Transverse colon (tissue), 4 donors: ENCODE data around the gene CHERP. TPM values are rescaled to one million over a fixed set of nuclear protein-coding genes. Genes with fewer than 3 reads are reported as not detected.

ENCODE experiments used
- DNase-seq: peaks from one replicate; pipeline ENCODE4 v3.0.0-alpha.2; 2019
- H3K27ac ChIP-seq, 4 donors: fragments of 200-600 bp; sonication (generic); 2 replicates each; pipeline ENCODE4 v1.5.1; 2016 to 2018; ENCODE audit warnings: inconsistent platforms in 4 of 4
- H3K27me3 ChIP-seq: fragments of 200-600 bp; sonication (generic); 2 replicates; pipeline ENCODE4 v1.5.1; 2017; ENCODE audit warnings: inconsistent platforms
- H3K36me3 ChIP-seq, 4 donors: fragments of 200-600 bp; sonication (generic); 2 replicates each; pipeline ENCODE4 v1.5.1; 2017 to 2019; ENCODE audit warnings: inconsistent platforms in 4 of 4
- H3K4me1 ChIP-seq, 4 donors: fragments of 200-600 bp; sonication (generic); 2 replicates each; pipeline ENCODE4 v1.5.1; 2017 to 2020; ENCODE audit warnings: inconsistent platforms in 4 of 4
- H3K4me3 ChIP-seq, 4 donors: fragments of 200-600 bp; sonication (generic); 1 replicate in 1 of 4; 2 replicates in 3 of 4; pipeline versions ENCODE4 v1.5.1 to v1.6.1; 2017 to 2019; ENCODE audit warnings: inconsistent platforms in 4 of 4
- H3K9me3 ChIP-seq, 2 donors: fragments of 200-600 bp; sonication (generic); 2 replicates each; pipeline ENCODE4 v1.5.1; 2017 to 2019; ENCODE audit warnings: inconsistent platforms in 2 of 2
- EP300 ChIP-seq: sonication (generic); formaldehyde crosslinking; IDR thresholded peaks from one replicate; pipeline ENCODE4 v1.6.1; 2017; ENCODE audit warnings: antibody characterized with exemption, low read depth
- POLR2A ChIP-seq: fragments of 450-650 bp; IDR thresholded peaks from one replicate; pipeline ENCODE4 v1.6.1; 2016; ENCODE audit warnings: antibody characterized with exemption, mild to moderate bottlenecking, moderate library complexity
- POLR2AphosphoS5 ChIP-seq, 3 donors: sonication (generic); formaldehyde crosslinking; IDR thresholded peaks; one replicate each; pipeline ENCODE4 v1.6.1; 2016; ENCODE audit warnings: antibody characterized with exemption in 3 of 3
- WGBS, 2 donors: methylation state at CpG; one replicate each; pipeline ENCODE4 v1.1.5; 2018; ENCODE audit warnings: low coverage in 1 of 2; 5-methylcytosine and 5-hydroxymethylcytosine counted together
- in situ Hi-C, 4 donors: fragments of 200-750 bp; cut with MboI; loops; one replicate each; pipeline versions ENCODE4 v1.15.0 to v1.15.1; 2017; ENCODE audit warnings: low sequenced_read_pairs in 3 of 4, low pct_ligation_motif_present in 1 of 4, low pct_unique_long_range_greater_than_20kb in 1 of 4
- intact Hi-C: fragments of 100-400 bp; cut with DNase I; formaldehyde crosslinking; loops from one replicate; pipeline ENCODE4 v1.15.1; 2023; ENCODE audit warnings: low total_unique reads
- total RNA-seq, 4 donors: library from RNA; depleted of rRNA; stranded (reverse); fragments of >200 nt; gene quantifications; one replicate each; pipeline ENCODE4 v1.1.0, GENCODE V29; 2016
- TF ChIP-seq, protein P1 (sequence below), 5 experiments: fragments of 200-600 bp in 3 of 5; fragments of 450-650 bp in 2 of 5; sonication (generic) in 3 of 5; IDR thresholded peaks; 1 replicate in 2 of 5; 2 replicates in 3 of 5; pipeline ENCODE4 v1.5.1; 2016 to 2017; ENCODE audit warnings: antibody characterized with exemption in 5 of 5, inconsistent platforms in 3 of 5, mild to moderate bottlenecking in 2 of 5, moderate library complexity in 1 of 5

The CHERP gene
- total RNA-seq, 4 donors from 2014 or later, result 14.4 to 54.7 (median 28.9) TPM

GRCh38 chr19:16527971-16528521 is 14.2 kb downstream of the CHERP start:
- Histone ChIP-seq H3K4me1 (no peaks in the 10 kb centered on the region), H3K27me3 (no peaks in the 10 kb centered on the region), H3K9me3 (no peaks in the 10 kb centered on the region), H3K36me3 (peaks cover 0 to 94% (median 49%) of the 10 kb centered on the region in 4 donors), H3K4me3 (no peak overlapping the region), H3K27ac (no peak overlapping the region)
- no peak for TF ChIP-seq POLR2A
- TF ChIP-seq, protein P1, sequence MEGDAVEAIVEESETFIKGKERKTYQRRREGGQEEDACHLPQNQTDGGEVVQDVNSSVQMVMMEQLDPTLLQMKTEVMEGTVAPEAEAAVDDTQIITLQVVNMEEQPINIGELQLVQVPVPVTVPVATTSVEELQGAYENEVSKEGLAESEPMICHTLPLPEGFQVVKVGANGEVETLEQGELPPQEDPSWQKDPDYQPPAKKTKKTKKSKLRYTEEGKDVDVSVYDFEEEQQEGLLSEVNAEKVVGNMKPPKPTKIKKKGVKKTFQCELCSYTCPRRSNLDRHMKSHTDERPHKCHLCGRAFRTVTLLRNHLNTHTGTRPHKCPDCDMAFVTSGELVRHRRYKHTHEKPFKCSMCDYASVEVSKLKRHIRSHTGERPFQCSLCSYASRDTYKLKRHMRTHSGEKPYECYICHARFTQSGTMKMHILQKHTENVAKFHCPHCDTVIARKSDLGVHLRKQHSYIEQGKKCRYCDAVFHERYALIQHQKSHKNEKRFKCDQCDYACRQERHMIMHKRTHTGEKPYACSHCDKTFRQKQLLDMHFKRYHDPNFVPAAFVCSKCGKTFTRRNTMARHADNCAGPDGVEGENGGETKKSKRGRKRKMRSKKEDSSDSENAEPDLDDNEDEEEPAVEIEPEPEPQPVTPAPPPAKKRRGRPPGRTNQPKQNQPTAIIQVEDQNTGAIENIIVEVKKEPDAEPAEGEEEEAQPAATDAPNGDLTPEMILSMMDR (IDR thresholded peaks at IDR 0.05), result peak in 1 of 5 experiments; percentile 15
- in situ Hi-C loops (no loop called here), intact Hi-C loops (no loop called here)
- WGBS, 2 donors, result 83 to 100% methylated on average over 2 to 12 of the region's 12 CpGs
- DNase-seq, result no peak

- in situ Hi-C loops, result no loop called here
- Histone ChIP-seq H3K36me3 (peaks cover 0 to 94% (median 49%) of the 10 kb centered on the region in 4 donors), H3K27ac (no peak overlapping the region), H3K4me1 (no peaks in the 10 kb centered on the region), H3K9me3 (no peaks in the 10 kb centered on the region), H3K4me3 (no peak overlapping the region), H3K27me3 (no peaks in the 10 kb centered on the region)
- 83% methylated on average over 13 of the region's 14 CpGs; no CpG with 5 or more reads in 1 of the 2 donors for WGBS, 2 donors
- TF ChIP-seq, protein P1 (IDR thresholded peaks at IDR 0.05), result no peak
- no peak for TF ChIP-seq EP300
- TF ChIP-seq POLR2AphosphoS5 (IDR thresholded peaks at IDR 0.05), result no peak
- TF ChIP-seq POLR2A, result no peak
- intact Hi-C loops, result no loop called here
- no peak for DNase-seq
These were observed 14.8 kb downstream of the CHERP start for GRCh38 chr19:16527334-16527935.

DNA sequence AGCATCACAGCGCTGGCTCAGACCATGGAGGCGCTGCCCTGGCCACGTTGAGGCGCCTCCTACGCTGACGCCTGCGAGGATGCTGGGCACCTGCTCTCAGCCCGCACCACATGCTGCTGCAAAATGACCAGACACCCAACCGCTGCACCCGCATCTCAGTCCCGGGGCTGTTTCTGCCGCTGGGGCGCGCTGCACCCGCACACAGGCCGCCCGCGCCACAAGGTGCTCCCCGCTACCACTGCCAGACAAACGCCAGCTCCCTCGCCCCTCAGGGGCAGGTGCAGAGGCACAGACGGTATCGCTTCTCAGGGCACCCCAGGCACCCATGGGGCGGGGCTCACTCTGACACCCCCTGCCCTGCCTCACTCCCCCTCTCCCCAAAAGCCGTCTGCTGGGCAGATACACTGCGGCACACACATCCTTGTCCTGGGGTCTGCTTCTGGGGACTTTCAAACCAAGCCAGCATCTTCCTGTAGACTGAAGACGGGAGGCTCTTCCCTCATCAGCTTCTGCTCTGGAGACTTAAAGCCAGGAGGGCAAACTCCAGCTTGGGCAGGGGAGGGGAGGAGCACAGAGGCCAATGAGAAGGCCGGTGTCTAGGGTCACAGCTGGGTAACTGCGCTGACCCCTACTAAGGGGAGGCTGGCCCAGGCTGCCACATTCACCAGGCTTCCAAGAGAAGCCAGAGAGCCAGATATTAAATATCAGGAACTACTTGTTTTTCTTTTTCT is 16.3 kb downstream of the CHERP start:
- Histone ChIP-seq H3K9me3 (no peaks in the 10 kb centered on the region), H3K27ac (no peak overlapping the region), H3K4me3 (no peak overlapping the region), H3K36me3 (peaks cover 0 to 91% (median 46%) of the 10 kb centered on the region in 4 donors), H3K4me1 (no peaks in the 10 kb centered on the region), H3K27me3 (no peaks in the 10 kb centered on the region)
- no peak for TF ChIP-seq POLR2A
- no peak for TF ChIP-seq POLR2AphosphoS5 (IDR thresholded peaks at IDR 0.05)
- TF ChIP-seq EP300, result no peak
- TF ChIP-seq, protein P1 (IDR thresholded peaks at IDR 0.05), result no peak
- intact Hi-C loops (no loop called here), in situ Hi-C loops (no loop called here)
- DNase-seq, result no peak
- WGBS, 2 donors, result 97% methylated on average over 29 of the region's 29 CpGs; no CpG with 5 or more reads in 1 of the 2 donors

DNA sequence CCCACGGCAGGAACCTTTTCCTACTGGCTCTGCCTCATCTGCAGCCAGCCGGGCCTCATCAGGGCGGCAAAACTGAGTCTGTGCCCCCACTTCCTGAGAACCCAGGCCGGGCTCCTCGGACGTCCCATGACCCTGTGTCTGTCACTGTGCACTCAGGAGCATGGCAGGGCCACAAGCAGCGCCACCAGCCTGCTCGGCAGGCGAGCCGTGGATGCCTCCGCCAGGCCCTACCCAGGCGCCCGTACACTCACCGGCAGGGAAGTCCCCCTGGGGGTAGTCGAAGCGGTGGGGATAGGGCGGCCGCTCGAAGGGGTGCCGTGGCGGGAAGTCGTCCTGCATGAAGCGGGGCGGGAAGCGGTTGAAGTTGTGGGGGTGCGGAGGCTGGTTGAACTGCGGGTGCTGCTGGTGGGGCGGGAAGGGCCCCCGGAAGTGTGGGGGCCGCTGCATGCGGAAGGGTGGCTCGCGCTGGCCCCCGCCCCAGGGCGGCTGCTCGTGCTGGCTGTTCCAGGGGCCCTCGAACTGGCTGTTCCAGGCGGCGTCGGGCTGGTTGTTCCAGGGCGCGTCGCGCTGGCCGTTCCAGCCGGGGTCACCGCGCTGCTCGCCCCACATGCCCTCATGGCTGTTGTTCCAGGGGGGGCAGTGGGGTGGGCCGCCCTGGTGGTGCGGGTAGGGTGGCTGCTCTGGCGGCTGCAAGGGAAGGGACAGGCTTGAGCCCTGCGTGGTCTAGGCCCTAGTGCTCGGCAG is 17.1 kb downstream of the CHERP start:
- H3K9me3 ChIP-seq, result no peaks in the 10 kb centered on the region
- WGBS, 2 donors, result 93% methylated on average over 48 of the region's 54 CpGs; no CpG with 5 or more reads in 1 of the 2 donors
- in situ Hi-C loops (no loop called here), intact Hi-C loops (no loop called here)
- no peak for TF ChIP-seq POLR2AphosphoS5 (IDR thresholded peaks at IDR 0.05)
- no peak for TF ChIP-seq POLR2A
- TF ChIP-seq EP300, result no peak
- DNase-seq, result no peak
- no peaks in the 10 kb centered on the region for H3K27me3 ChIP-seq
- H3K27ac ChIP-seq, result no peak overlapping the region
- peaks cover 0 to 91% (median 43%) of the 10 kb centered on the region in 4 donors for H3K36me3 ChIP-seq
- no peaks in the 10 kb centered on the region for H3K4me1 ChIP-seq
- no peak overlapping the region for H3K4me3 ChIP-seq
